ENCODE results near the gene BICC1. TPM values are rescaled to one million over a fixed set of nuclear protein-coding genes. Genes with fewer than 3 reads are reported as not detected.

BICC1 gene
- total and polyA plus RNA-seq, 2 of the 8 experiments (the other 6 are each of a cell fraction or from before 2014, with no cell fraction given), result 0.20 to 0.73 TPM

DNA sequence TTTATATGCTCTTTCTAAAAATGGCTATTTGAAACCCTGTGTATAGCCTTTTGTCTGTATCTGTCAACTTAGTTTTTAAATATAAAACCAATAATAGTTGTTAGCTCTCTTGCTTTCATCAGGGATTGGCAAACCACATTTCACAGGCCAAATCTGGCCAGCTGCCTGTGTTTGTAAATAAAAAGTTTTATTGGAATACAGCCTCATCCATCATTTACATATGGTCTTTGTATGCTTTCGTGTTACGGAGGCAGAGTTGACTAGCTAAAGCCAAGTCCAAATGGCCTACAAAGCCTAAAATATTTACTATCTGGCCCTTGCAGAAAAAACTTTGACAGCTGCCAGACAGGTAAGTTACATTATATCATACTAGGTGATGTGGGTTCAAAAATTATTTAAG, 235.0 kb downstream of the BICC1 start (continued):
- TF ChIP-seq, protein P1, sequence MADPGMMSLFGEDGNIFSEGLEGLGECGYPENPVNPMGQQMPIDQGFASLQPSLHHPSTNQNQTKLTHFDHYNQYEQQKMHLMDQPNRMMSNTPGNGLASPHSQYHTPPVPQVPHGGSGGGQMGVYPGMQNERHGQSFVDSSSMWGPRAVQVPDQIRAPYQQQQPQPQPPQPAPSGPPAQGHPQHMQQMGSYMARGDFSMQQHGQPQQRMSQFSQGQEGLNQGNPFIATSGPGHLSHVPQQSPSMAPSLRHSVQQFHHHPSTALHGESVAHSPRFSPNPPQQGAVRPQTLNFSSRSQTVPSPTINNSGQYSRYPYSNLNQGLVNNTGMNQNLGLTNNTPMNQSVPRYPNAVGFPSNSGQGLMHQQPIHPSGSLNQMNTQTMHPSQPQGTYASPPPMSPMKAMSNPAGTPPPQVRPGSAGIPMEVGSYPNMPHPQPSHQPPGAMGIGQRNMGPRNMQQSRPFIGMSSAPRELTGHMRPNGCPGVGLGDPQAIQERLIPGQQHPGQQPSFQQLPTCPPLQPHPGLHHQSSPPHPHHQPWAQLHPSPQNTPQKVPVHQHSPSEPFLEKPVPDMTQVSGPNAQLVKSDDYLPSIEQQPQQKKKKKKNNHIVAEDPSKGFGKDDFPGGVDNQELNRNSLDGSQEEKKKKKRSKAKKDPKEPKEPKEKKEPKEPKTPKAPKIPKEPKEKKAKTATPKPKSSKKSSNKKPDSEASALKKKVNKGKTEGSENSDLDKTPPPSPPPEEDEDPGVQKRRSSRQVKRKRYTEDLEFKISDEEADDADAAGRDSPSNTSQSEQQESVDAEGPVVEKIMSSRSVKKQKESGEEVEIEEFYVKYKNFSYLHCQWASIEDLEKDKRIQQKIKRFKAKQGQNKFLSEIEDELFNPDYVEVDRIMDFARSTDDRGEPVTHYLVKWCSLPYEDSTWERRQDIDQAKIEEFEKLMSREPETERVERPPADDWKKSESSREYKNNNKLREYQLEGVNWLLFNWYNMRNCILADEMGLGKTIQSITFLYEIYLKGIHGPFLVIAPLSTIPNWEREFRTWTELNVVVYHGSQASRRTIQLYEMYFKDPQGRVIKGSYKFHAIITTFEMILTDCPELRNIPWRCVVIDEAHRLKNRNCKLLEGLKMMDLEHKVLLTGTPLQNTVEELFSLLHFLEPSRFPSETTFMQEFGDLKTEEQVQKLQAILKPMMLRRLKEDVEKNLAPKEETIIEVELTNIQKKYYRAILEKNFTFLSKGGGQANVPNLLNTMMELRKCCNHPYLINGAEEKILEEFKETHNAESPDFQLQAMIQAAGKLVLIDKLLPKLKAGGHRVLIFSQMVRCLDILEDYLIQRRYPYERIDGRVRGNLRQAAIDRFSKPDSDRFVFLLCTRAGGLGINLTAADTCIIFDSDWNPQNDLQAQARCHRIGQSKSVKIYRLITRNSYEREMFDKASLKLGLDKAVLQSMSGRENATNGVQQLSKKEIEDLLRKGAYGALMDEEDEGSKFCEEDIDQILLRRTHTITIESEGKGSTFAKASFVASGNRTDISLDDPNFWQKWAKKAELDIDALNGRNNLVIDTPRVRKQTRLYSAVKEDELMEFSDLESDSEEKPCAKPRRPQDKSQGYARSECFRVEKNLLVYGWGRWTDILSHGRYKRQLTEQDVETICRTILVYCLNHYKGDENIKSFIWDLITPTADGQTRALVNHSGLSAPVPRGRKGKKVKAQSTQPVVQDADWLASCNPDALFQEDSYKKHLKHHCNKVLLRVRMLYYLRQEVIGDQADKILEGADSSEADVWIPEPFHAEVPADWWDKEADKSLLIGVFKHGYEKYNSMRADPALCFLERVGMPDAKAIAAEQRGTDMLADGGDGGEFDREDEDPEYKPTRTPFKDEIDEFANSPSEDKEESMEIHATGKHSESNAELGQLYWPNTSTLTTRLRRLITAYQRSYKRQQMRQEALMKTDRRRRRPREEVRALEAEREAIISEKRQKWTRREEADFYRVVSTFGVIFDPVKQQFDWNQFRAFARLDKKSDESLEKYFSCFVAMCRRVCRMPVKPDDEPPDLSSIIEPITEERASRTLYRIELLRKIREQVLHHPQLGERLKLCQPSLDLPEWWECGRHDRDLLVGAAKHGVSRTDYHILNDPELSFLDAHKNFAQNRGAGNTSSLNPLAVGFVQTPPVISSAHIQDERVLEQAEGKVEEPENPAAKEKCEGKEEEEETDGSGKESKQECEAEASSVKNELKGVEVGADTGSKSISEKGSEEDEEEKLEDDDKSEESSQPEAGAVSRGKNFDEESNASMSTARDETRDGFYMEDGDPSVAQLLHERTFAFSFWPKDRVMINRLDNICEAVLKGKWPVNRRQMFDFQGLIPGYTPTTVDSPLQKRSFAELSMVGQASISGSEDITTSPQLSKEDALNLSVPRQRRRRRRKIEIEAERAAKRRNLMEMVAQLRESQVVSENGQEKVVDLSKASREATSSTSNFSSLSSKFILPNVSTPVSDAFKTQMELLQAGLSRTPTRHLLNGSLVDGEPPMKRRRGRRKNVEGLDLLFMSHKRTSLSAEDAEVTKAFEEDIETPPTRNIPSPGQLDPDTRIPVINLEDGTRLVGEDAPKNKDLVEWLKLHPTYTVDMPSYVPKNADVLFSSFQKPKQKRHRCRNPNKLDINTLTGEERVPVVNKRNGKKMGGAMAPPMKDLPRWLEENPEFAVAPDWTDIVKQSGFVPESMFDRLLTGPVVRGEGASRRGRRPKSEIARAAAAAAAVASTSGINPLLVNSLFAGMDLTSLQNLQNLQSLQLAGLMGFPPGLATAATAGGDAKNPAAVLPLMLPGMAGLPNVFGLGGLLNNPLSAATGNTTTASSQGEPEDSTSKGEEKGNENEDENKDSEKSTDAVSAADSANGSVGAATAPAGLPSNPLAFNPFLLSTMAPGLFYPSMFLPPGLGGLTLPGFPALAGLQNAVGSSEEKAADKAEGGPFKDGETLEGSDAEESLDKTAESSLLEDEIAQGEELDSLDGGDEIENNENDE (IDR thresholded peaks at IDR 0.05; ENCODE audit: insufficient replicate concordance, low read length), result no peak
- TF ChIP-seq ZNF274 (IDR thresholded peaks at IDR 0.05; ENCODE audit: borderline replicate concordance, extremely low read depth, low read length), result no peak
- TF ChIP-seq TBP (IDR thresholded peaks at IDR 0.05; ENCODE audit: low read depth, low read length), result no peak
- no peak for TF ChIP-seq EGR1 (IDR thresholded peaks at IDR 0.05; ENCODE audit: borderline replicate concordance, low read depth, low read length)
- TF ChIP-seq BCL11A (IDR thresholded peaks at IDR 0.05; ENCODE audit: low read depth in 2 of 2, low read length in 2 of 2), result no peak
- TF ChIP-seq EP300 (IDR thresholded peaks at IDR 0.05; ENCODE audit: borderline replicate concordance in 1 of 2, low read depth in 2 of 2, low read length in 2 of 2), result no peak
- TF ChIP-seq RFX5 (IDR thresholded peaks at IDR 0.05; ENCODE audit: borderline replicate concordance, low read depth, low read length), result no peak
- no peak for TF ChIP-seq RBBP5 (IDR thresholded peaks at IDR 0.05; ENCODE audit: borderline replicate concordance, low read depth, low read length)
- TF ChIP-seq SUZ12 (IDR thresholded peaks at IDR 0.05; ENCODE audit: low read length), result no peak
- TF ChIP-seq TEAD4 (IDR thresholded peaks at IDR 0.05; ENCODE audit: low read depth, low read length), result no peak
